PC-9 (cell line): Measurements from ENCODE around the gene MTURN.

Experiments
- CTCF ChIP-seq: fragments of 200-600 bp; sonication (generic); conservative IDR thresholded peaks from 2 replicates; pipeline ENCODE4 v1.6.1; 2017; ENCODE audit warnings: mixed run types, antibody characterized with exemption, mild to moderate bottlenecking, moderate library complexity
- EZH2 ChIP-seq: fragments of 200-600 bp; sonication (generic); IDR thresholded peaks from 2 replicates; pipeline ENCODE4 v1.8.0; 2017; ENCODE audit warnings: antibody characterized with exemption, low read depth

GRCh38 chr7:30191809-30192208 lies 57.0 kb downstream of the MTURN start:
- TF ChIP-seq CTCF (no peak), EZH2 (no peak)
